ENCODE measurements around the gene RAB4A. TPM values are rescaled to one million over a fixed set of nuclear protein-coding genes. Genes with fewer than 3 reads are reported as not detected.

The RAB4A gene
- total RNA-seq, 1 experiment from 2014 or later, result 35.6 TPM

DNA sequence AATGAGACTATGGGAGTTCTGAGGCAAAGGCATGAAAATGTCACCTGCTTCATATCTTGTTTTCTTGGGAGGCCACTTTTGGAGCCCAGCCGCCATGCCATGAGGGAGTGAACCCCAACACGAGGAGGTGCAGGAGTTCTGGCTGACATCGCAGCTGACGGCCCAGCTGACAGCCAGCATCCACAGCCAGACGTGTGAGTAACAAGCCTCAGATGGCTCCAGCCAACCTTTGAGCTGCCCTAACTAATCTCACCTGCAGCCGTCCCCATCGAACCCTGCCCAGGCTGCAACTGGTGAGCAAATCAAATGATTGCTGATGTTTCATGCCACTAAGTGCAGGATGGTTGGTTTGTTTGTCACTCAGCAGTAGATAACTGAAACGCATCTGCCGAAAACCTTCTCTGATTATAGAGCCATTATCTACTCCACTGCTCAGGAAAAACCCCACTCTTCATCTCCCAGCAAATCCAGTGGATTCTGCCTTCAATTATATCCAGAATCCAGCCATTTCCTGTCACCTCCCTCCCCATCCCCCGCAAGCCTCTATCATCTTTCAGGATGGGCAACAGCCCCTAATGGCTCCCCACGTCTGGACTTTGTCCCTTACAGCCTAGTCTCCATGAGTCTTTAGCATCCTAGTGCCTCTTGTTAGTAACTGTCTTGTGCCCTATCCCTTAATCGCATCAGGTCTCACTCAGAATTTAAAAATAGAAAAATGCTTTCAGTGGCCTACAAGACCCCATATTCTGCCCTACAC, 18.5 kb upstream of the RAB4A start:
- no peaks in the 10 kb centered on the region for H3K27me3 ChIP-seq (replicated peaks)
- H3K36me3 ChIP-seq, result no peaks in the 10 kb centered on the region
- peaks cover 6% of the 10 kb centered on the region for H3K4me1 ChIP-seq (replicated peaks)
- H3K9me3 ChIP-seq (replicated peaks), result no peaks in the 10 kb centered on the region
- no peak overlapping the region for H3K27ac ChIP-seq
- no peak for DNase-seq (ENCODE audit: low read depth in 1 of 2, low spot score in 2 of 2)
- no peak overlapping the region for H3K4me3 ChIP-seq

DNA sequence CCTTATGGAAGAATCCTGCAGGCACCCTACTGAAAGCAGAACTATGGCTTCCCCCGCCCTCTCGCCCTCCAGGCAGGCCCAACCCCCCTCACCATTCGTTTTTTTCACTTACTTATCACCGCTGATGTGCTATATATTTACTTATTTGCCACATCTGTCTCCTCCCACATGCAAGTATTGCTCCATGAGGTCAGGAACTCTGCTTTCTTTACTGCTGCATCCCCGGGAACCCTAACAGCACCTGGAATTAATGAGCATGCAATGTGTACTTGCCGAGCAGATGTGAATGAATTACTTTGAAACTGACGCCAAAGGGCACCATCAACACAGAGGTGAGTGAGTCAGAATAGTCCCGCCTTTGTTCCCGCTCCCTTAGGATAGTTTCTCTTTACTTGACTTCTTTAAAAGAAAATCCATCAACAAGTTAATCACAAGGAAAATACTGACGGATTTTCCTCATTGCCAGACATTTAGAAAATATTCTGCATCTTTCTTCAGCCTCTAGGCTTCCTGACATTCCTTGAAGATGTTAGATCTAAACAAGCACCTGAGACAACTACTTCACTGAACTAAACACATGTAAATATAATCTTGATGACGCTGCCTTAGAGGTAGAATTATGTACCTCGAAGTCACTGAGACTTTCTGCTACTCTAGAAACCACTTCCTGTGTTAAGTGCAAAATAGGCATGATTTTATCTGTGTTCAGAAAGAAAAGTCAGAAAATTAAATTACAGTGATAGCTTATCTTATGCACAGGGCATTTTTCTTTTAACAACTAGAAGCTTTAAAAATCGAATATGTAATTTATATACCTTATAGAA, 17.5 kb upstream of the RAB4A start:
- Histone ChIP-seq H3K36me3 (no peaks in the 10 kb centered on the region), H3K27me3 (replicated peaks) (no peaks in the 10 kb centered on the region), H3K9me3 (replicated peaks) (no peaks in the 10 kb centered on the region), H3K27ac (no peak overlapping the region), H3K4me3 (no peak overlapping the region), H3K4me1 (replicated peaks) (peaks cover 6% of the 10 kb centered on the region)
- peak in 1 of 2 experiments; percentile 22 for DNase-seq (ENCODE audit: low read depth in 1 of 2, low spot score in 2 of 2)

DNA sequence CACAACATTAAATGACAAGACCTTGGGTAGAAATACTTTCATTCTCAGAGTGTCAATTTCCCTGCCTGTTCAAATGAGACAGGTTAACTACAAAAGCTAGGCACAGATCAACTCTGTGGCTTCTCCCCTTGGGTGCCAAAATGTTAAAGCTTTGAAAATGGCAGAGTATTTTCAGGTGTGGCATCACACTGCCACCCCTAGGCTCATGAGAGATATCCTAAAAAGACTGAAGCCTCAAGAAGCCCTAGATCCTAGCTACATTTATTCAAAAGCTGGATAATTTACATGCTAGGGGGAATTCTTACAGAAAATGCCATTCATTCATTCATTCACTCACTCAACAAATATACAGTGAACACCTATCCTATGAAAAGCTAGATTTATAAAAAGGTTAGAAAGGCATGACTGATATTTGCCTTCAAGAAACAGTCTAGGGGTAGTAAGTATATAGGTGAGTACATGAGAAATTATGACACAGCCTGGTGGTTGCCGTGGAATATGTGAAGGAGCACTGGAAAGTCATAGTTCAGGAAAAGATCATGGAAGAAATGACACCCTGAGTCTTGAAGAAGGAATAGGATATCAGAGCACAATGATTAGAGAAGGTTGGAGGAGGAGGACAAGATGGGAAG, 15.9 kb upstream of the RAB4A start:
- no peaks in the 10 kb centered on the region for H3K9me3 ChIP-seq (replicated peaks)
- H3K4me3 ChIP-seq, result no peak overlapping the region
- no peaks in the 10 kb centered on the region for H3K36me3 ChIP-seq
- peak in 1 of 2 experiments; percentile 24 for DNase-seq (ENCODE audit: low read depth in 1 of 2, low spot score in 2 of 2)
- H3K27me3 ChIP-seq (replicated peaks), result no peaks in the 10 kb centered on the region
- H3K4me1 ChIP-seq (replicated peaks), result peaks cover 6% of the 10 kb centered on the region
- H3K27ac ChIP-seq, result no peak overlapping the region

DNA sequence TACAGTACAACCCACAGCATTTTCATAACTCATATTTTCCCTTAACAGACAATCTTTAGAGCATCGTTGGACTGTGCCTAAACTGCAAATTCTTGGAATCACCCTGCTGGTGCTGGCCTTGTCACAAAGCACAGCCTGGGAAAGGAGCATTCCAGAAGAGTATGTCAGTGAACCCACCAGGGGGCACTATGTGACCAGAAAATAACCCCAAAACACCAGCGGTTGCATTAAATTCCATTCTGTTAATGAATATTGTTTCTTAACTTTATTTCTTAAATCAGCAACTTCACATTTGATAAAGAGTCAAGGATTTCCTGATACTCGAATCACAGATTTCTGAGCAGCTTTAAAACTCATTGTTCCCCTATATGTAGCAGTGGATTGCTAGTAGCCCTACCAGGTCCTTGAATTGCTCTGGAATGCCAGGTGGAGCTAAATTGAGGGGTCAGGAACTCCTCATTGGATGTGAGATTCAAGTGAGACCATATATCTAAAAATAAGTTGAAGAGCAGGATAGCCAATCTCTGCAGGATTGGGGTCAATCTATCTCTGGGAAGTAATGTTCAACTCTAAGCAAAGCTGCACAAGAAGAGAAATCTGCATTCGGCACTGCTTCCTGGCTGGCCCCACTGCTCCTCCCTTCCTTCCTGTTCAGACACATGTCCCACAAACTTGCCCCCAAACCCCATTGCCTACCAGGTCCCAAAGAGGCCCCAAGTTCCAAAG, 12.7 kb upstream of the RAB4A start:
- peak; percentile 51 to 52 for DNase-seq (ENCODE audit: low read depth in 1 of 2, low spot score in 2 of 2)
- Histone ChIP-seq H3K36me3 (no peaks in the 10 kb centered on the region), H3K27ac (no peak overlapping the region), H3K4me3 (no peak overlapping the region), H3K27me3 (replicated peaks) (no peaks in the 10 kb centered on the region), H3K4me1 (replicated peaks) (peaks cover 4% of the 10 kb centered on the region), H3K9me3 (replicated peaks) (no peaks in the 10 kb centered on the region)

DNA sequence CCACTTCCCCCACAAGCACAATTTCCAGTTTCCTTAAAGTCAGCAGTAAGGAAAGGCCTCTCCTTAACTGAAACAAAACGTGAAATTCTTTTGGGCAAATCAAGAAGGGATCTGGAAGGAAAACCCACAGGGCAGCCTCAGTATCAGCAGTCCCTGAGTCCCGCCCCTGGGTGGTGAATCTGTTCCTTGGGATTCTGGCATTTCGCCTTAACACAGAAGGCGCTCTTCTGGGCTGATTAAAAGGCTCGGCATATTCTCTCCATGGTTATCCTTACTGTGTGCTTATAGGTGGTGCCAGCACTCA, 12.2 kb upstream of the RAB4A start:
- no peaks in the 10 kb centered on the region for H3K4me1 ChIP-seq (replicated peaks)
- DNase-seq (ENCODE audit: low read depth in 1 of 2, low spot score in 2 of 2), result no peak
- no peaks in the 10 kb centered on the region for H3K36me3 ChIP-seq
- no peak overlapping the region for H3K4me3 ChIP-seq
- no peaks in the 10 kb centered on the region for H3K9me3 ChIP-seq (replicated peaks)
- no peak overlapping the region for H3K27ac ChIP-seq
- H3K27me3 ChIP-seq (replicated peaks), result no peaks in the 10 kb centered on the region

DNA sequence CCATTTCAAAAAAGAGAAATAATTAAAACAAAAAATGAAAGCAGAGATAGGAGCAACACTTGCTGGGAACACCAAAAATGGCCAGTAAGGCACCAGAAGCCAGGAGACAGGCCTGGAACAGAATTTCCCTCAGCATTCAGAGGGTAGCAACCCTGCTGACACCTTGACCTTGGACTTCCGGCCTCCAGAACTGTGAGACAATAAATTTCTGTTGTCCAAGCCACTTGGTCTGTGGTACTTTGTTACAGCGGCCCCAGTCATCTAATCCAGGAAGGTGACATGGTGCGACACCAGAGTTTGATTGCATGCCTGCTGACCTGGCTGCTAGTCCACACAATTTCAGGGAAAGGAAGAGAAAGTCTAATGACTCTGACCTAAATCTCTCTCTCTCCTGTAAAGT, 10.6 kb upstream of the RAB4A start:
- DNase-seq (ENCODE audit: low read depth in 1 of 2, low spot score in 2 of 2), result no peak
- no peak overlapping the region for H3K27ac ChIP-seq

DNA sequence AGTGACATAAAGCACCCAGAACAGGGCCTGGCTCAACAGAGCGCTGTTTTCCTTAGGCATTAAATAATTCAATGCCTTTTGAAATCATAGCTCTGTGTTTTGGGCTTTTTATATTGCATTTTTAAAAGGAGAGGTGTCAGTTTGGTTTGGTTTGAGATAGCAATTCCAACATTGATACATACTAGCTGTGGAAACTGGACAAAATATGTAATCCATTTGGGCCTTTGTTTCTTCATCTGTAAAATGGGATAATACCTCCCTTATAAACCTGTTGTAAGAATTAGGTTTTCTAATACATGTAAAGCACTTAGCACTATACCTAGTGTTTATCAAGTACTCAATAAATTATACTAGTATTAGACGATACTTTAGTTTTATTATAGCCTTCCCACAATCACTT, 8.7 kb upstream of the RAB4A start:
- H3K27me3 ChIP-seq (replicated peaks), result no peaks in the 10 kb centered on the region
- H3K4me3 ChIP-seq, result no peak overlapping the region
- H3K4me1 ChIP-seq (replicated peaks), result no peaks in the 10 kb centered on the region
- H3K36me3 ChIP-seq, result no peaks in the 10 kb centered on the region; the same call in 1 of the 2 replicates
- no peak for DNase-seq (ENCODE audit: low read depth in 1 of 2, low spot score in 2 of 2)
- no peak overlapping the region for H3K27ac ChIP-seq
- peaks cover 4% of the 10 kb centered on the region; the same call in 1 of the 2 replicates for H3K9me3 ChIP-seq (replicated peaks)

More for the DNA sequence above, 10.6 kb upstream of the RAB4A start:
- Histone ChIP-seq H3K27me3 (replicated peaks) (no peaks in the 10 kb centered on the region), H3K4me1 (replicated peaks) (no peaks in the 10 kb centered on the region), H3K36me3 (no peaks in the 10 kb centered on the region), H3K9me3 (replicated peaks) (no peaks in the 10 kb centered on the region), H3K4me3 (no peak overlapping the region)

DNA sequence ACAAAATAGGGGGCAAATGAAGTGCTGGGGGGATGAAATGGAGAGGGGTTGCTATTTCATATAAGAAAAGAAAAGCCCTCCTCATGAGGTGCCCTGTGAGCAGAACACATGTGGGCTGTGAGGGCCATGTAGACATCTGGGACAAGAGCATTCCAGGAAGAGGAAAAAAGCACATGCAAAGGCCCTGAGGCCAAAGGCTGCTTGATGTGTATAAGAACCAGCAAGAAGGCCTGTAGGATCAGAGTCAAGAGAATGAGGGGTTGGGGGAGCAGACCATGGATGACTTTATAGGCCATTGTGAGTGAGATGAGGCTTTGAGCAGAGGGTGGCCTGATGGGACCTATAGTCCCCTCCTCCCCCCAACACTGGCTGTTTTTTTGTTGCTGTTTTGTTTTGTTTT, 7.7 kb upstream of the RAB4A start:
- no peaks in the 10 kb centered on the region for H3K4me1 ChIP-seq (replicated peaks)

DNA sequence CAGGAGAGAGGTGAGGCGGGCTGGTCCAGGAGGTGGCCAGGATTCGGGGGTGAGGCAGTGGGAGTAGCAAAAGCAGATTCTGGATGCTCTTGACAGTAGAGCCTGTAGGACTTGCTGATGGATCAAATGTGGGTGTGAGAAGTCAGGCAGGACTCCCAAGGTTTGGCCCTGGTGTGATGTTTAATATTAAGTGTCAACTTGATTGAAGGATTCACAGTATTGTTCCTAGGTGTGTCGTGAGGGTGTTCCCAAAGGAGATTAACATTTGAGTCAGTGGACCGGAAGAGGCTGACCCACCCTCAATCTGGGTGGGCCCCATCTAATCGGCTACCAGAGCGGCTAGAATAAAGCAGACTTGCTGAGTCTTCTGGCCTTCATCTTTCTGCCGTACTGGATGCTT, 6.8 kb upstream of the RAB4A start:
- H3K27ac ChIP-seq, result no peak overlapping the region
- H3K4me1 ChIP-seq (replicated peaks), result no peaks in the 10 kb centered on the region
- no peak for DNase-seq (ENCODE audit: low read depth in 1 of 2, low spot score in 2 of 2)
- no peaks in the 10 kb centered on the region; the same call in 1 of the 2 replicates for H3K36me3 ChIP-seq
- no peak overlapping the region for H3K4me3 ChIP-seq
- peaks cover 4% of the 10 kb centered on the region; the same call in 1 of the 2 replicates for H3K9me3 ChIP-seq (replicated peaks)
- H3K27me3 ChIP-seq (replicated peaks), result no peaks in the 10 kb centered on the region

More for the DNA sequence above, 7.7 kb upstream of the RAB4A start:
- Histone ChIP-seq H3K36me3 (no peaks in the 10 kb centered on the region; the same call in 1 of the 2 replicates), H3K9me3 (replicated peaks) (peaks cover 4% of the 10 kb centered on the region; the same call in 1 of the 2 replicates), H3K27ac (no peak overlapping the region), H3K27me3 (replicated peaks) (no peaks in the 10 kb centered on the region), H3K4me3 (no peak overlapping the region)
- DNase-seq (ENCODE audit: low read depth in 1 of 2, low spot score in 2 of 2), result no peak

DNA sequence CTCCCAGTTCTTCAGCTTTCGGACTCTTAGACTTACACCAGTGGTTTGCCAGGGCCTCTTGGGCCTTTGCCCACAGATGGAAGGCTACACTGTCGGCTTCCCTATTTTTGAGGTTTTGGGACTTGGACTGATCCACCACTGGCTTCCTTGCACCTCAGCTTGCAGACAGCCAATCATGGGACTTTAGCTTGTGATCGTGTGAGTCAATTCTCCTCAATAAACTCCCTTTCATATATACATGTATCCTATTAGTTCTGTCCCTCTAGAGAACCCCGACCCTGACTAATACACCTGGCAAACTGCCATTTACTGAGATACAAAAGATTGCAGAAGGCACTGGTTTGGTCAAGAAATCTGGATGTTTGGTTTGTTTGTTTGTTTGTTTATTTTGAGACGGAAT, 6.4 kb upstream of the RAB4A start:
- Histone ChIP-seq H3K4me3 (no peak overlapping the region), H3K27me3 (replicated peaks) (no peaks in the 10 kb centered on the region), H3K9me3 (replicated peaks) (peaks cover 4% of the 10 kb centered on the region; the same call in 1 of the 2 replicates), H3K27ac (no peak overlapping the region), H3K4me1 (replicated peaks) (no peaks in the 10 kb centered on the region), H3K36me3 (no peaks in the 10 kb centered on the region; the same call in 1 of the 2 replicates)
- DNase-seq (ENCODE audit: low read depth in 1 of 2, low spot score in 2 of 2), result no peak

DNA sequence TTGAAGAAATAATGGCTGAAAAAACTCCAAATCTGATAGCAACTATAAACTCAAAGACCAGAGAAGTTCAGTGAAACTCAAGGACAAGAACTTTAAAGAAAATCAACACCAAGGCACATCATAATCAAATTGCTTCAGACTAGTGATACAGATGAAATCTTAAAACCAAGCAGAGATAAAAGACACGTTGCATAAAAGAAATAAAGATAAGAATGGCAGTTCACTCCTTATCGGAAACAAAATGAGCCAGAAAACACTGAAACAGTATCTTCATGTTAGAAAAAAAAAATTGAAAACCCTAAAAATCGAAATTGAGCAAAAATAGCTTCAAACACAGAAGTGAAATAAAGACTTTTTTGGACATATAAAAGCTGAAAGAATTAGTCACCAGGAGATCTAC, 4.6 kb upstream of the RAB4A start:
- H3K27ac ChIP-seq, result no peak overlapping the region
- H3K36me3 ChIP-seq, result peaks cover 4% of the 10 kb centered on the region
- DNase-seq (ENCODE audit: low read depth in 1 of 2, low spot score in 2 of 2), result no peak
- H3K4me1 ChIP-seq (replicated peaks), result peaks cover 6% of the 10 kb centered on the region
- H3K9me3 ChIP-seq (replicated peaks), result peaks cover 4% of the 10 kb centered on the region; the same call in 1 of the 2 replicates
- H3K27me3 ChIP-seq (replicated peaks), result no peaks in the 10 kb centered on the region
- no peak overlapping the region for H3K4me3 ChIP-seq

DNA sequence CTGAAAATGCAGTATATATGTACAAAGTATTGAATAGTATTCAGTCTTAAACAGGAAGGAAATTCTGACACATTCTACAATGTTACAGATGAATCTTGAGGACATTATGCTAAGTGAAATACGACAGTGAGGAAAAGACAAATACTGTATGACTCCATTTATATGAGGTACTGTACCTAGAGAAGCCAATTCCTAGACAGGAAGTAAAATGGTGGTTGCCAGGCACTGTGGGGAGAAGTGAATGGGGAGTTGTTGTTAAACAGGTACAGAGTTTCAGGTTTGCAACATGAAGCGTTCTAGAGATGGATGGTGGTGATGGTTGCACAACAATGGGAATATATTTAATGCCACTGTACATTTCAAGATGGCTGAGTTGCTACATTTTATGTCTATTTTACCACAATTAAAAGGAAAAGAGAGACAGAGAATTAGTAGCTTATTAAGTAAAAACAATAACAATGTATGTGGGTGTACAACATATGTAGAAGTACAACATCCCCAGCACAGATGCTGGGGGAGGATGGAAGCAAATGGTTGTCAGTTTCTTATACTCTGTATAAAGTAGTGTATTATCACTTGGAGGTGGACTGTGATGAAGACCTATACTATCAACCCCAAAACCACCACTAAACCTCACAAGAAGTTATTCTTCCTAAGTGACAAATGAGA, 3.9 kb upstream of the RAB4A start:
- H3K27ac ChIP-seq, result no peak overlapping the region
- H3K4me3 ChIP-seq, result no peak overlapping the region
- peaks cover 6% of the 10 kb centered on the region for H3K4me1 ChIP-seq (replicated peaks)
- peaks cover 4% of the 10 kb centered on the region; the same call in 1 of the 2 replicates for H3K9me3 ChIP-seq (replicated peaks)
- peaks cover 4% of the 10 kb centered on the region for H3K36me3 ChIP-seq
- no peak for DNase-seq (ENCODE audit: low read depth in 1 of 2, low spot score in 2 of 2)
- H3K27me3 ChIP-seq (replicated peaks), result no peaks in the 10 kb centered on the region

DNA sequence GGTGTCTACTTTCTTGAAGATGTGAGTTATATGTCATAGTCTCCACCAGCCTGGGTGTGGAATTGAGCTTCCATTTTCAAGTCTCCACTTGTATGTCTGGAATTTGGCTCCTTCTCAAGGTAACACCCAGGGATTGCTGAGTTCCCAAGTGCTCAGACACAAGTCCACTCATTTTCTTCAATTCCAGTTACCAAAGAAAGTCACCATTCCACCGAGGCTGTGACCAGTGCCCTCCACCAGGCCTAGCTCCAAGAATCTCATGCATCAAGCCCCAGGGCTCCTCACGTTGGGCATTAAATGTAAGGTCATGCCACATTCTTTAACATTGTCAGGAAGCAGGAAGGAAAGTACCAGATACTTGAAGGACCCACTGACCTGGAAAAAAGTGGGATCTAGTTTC, 2.4 kb upstream of the RAB4A start:
- peaks cover 8% of the 10 kb centered on the region for H3K36me3 ChIP-seq
- peaks cover 4% of the 10 kb centered on the region; the same call in 1 of the 2 replicates for H3K9me3 ChIP-seq (replicated peaks)
- DNase-seq (ENCODE audit: low read depth in 1 of 2, low spot score in 2 of 2), result no peak
- no peak overlapping the region for H3K4me3 ChIP-seq
- H3K27ac ChIP-seq, result no peak overlapping the region
- H3K4me1 ChIP-seq (replicated peaks), result peaks cover 22% of the 10 kb centered on the region
- H3K27me3 ChIP-seq (replicated peaks), result no peaks in the 10 kb centered on the region

Data from SJSA1 (cell line).